Osteoblast (primary cell): Measurements from ENCODE around the gene NEK10. TPM values are rescaled to one million over a fixed set of nuclear protein-coding genes. Genes with fewer than 3 reads are reported as not detected.
"Not testable (repeated sequence)": the region's sequence is repeated elsewhere in the genome, so short reads cannot be mapped to it uniquely, and the experiment has no call there.

Experiments
- DNase-seq: peaks from one replicate; pipeline ENCODE4 v3.0.0; 2011; ENCODE audit warnings: low spot score, mixed read lengths; ENCODE audit not compliant: insufficient read length; ENCODE audit errors: missing footprints
- H2AFZ ChIP-seq: 2 replicates; pipeline ENCODE4 v1.6.0; 2011; ENCODE audit warnings: mild to moderate bottlenecking, low read length
- H3K27ac ChIP-seq: 2 replicates; pipeline ENCODE4 v1.5.1; 2011; ENCODE audit warnings: mild to moderate bottlenecking, low read depth, low read length, moderate library complexity
- H3K27me3 ChIP-seq: 2 replicates; pipeline ENCODE4 v1.6.0; 2012; ENCODE audit warnings: mild to moderate bottlenecking, control low read depth, inconsistent platforms, low read length, moderate library complexity; ENCODE audit not compliant: insufficient read depth
- H3K36me3 ChIP-seq: 2 replicates; pipeline ENCODE4 v1.5.1; 2011; ENCODE audit warnings: mild to moderate bottlenecking, low read length, control low read depth, moderate library complexity; ENCODE audit not compliant: insufficient read depth
- H3K4me1 ChIP-seq: 2 replicates; pipeline ENCODE4 v1.5.1; 2011; ENCODE audit warnings: mild to moderate bottlenecking, low read length, control low read depth, moderate library complexity; ENCODE audit not compliant: insufficient read depth
- H3K4me2 ChIP-seq: 2 replicates; pipeline ENCODE4 v1.6.0; 2011; ENCODE audit warnings: mild to moderate bottlenecking, low read length; ENCODE audit not compliant: insufficient read depth
- H3K4me3 ChIP-seq: fragments of 200-600 bp; sonication (generic); 3 replicates; pipeline ENCODE4 v1.5.1; 2012; ENCODE audit warnings: mild to moderate bottlenecking, low read length, inconsistent platforms; ENCODE audit not compliant: insufficient read depth
- H3K79me2 ChIP-seq: 2 replicates; pipeline ENCODE4 v1.6.0; 2012; ENCODE audit warnings: mild to moderate bottlenecking, low read length, control low read depth, inconsistent platforms; ENCODE audit not compliant: insufficient read depth
- H3K9me3 ChIP-seq: 2 replicates; pipeline ENCODE4 v1.5.1; 2011; ENCODE audit warnings: low read depth, low read length, control low read depth
- H4K20me1 ChIP-seq: 2 replicates; pipeline ENCODE4 v1.6.0; 2012; ENCODE audit warnings: mild to moderate bottlenecking, low read length, control low read depth; ENCODE audit not compliant: insufficient read depth
- total RNA-seq: library from RNA; depleted of rRNA; stranded (reverse); fragments of >200 nt; gene quantifications from 2 replicates; pipeline ENCODE4 v1.2.3, GENCODE V29; 2012
- TF ChIP-seq, protein P1 (sequence below): IDR thresholded peaks from 2 replicates; pipeline ENCODE4 v1.5.1; 2011; ENCODE audit warnings: mild to moderate bottlenecking, low read depth, low read length, moderate library complexity; ENCODE audit errors: extremely low read depth

Gene NEK10
- total RNA-seq, 1 donor: 69.8 TPM

- Histone ChIP-seq H4K20me1 (no peaks in the 10 kb centered on the region), H2AFZ (no peak overlapping the region), H3K36me3 (peaks cover 17% of the 10 kb centered on the region), H3K4me1 (peaks cover 7% of the 10 kb centered on the region), H3K79me2 (no peaks in the 10 kb centered on the region), H3K4me2 (no peak overlapping the region), H3K27ac (peak overlapping the region; percentile 64), H3K4me3 (no peak overlapping the region), H3K9me3 (no peaks in the 10 kb centered on the region), H3K27me3 (no peaks in the 10 kb centered on the region)
- TF ChIP-seq, protein P1, sequence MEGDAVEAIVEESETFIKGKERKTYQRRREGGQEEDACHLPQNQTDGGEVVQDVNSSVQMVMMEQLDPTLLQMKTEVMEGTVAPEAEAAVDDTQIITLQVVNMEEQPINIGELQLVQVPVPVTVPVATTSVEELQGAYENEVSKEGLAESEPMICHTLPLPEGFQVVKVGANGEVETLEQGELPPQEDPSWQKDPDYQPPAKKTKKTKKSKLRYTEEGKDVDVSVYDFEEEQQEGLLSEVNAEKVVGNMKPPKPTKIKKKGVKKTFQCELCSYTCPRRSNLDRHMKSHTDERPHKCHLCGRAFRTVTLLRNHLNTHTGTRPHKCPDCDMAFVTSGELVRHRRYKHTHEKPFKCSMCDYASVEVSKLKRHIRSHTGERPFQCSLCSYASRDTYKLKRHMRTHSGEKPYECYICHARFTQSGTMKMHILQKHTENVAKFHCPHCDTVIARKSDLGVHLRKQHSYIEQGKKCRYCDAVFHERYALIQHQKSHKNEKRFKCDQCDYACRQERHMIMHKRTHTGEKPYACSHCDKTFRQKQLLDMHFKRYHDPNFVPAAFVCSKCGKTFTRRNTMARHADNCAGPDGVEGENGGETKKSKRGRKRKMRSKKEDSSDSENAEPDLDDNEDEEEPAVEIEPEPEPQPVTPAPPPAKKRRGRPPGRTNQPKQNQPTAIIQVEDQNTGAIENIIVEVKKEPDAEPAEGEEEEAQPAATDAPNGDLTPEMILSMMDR: no peak
- DNase-seq: no peak
Measured at GRCh38 chr3:27289769-27290413, 79.3 kb downstream of the NEK10 start.

DNA sequence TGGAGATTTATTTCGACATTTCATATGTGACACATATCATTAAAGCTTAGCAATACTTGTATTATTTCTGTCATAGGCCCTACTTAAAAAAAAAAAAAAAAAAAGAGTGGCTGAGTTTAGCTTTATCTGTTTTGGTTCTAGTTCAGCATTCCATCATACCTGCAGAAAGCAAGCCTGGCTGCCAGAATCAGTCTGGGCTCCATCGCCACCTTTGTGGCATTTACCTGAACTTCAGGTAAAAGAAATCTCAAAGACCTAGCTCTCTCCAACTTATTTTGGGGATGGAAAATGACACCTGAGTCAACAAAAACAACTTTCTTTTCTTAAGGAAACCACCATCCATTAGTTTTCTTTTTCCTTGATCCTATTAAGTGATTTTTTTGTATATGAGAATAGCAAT lies 82.1 kb downstream of the NEK10 start:
- Histone ChIP-seq H2AFZ (no peak overlapping the region), H3K27me3 (no peaks in the 10 kb centered on the region), H3K27ac (no peak overlapping the region), H3K79me2 (no peaks in the 10 kb centered on the region), H3K4me1 (peaks cover 7% of the 10 kb centered on the region), H3K4me3 (no peak overlapping the region), H3K4me2 (no peak overlapping the region), H3K9me3 (no peaks in the 10 kb centered on the region), H4K20me1 (no peaks in the 10 kb centered on the region), H3K36me3 (peaks cover 21% of the 10 kb centered on the region)
- DNase-seq: no peak
- TF ChIP-seq, protein P1: no peak

- H3K36me3 ChIP-seq: peaks cover 24% of the 10 kb centered on the region
- H3K27ac ChIP-seq, H4K20me1 ChIP-seq, H3K4me2 ChIP-seq, H3K4me3 ChIP-seq, H3K79me2 ChIP-seq, H2AFZ ChIP-seq, H3K4me1 ChIP-seq, H3K9me3 ChIP-seq, H3K27me3 ChIP-seq: not testable (repeated sequence)
- DNase-seq: peak; percentile 49
Measured at GRCh38 chr3:27286467-27286866, 82.7 kb downstream of the NEK10 start.

- TF ChIP-seq, protein P1: no peak
- H3K27me3 ChIP-seq: no peaks in the 10 kb centered on the region
- H4K20me1 ChIP-seq: no peaks in the 10 kb centered on the region
Measured at GRCh38 chr3:27285668-27286067, 83.5 kb downstream of the NEK10 start.

More at GRCh38 chr3:27285668-27286067, 83.5 kb downstream of the NEK10 start:
- DNase-seq: no peak
- H3K79me2 ChIP-seq: no peaks in the 10 kb centered on the region
- H3K9me3 ChIP-seq: no peaks in the 10 kb centered on the region
- peaks cover 6% of the 10 kb centered on the region for H3K4me1 ChIP-seq
- no peak overlapping the region for H2AFZ ChIP-seq
- no peak overlapping the region for H3K4me3 ChIP-seq
- H3K27ac ChIP-seq: no peak overlapping the region
- H3K4me2 ChIP-seq: no peak overlapping the region
- H3K36me3 ChIP-seq: peaks cover 19% of the 10 kb centered on the region
